GM19328 (cell line): Measurements from ENCODE around the gene HIPK2.

ENCODE experiments used
- ATAC-seq: cut with Tn5 transposase; IDR thresholded peaks from one replicate; pipeline ENCODE4 v1.9.1; 2021; ENCODE audit warnings: mild to moderate bottlenecking, moderate library complexity; ENCODE audit not compliant: unreplicated experiment

HIPK2 gene

DNA sequence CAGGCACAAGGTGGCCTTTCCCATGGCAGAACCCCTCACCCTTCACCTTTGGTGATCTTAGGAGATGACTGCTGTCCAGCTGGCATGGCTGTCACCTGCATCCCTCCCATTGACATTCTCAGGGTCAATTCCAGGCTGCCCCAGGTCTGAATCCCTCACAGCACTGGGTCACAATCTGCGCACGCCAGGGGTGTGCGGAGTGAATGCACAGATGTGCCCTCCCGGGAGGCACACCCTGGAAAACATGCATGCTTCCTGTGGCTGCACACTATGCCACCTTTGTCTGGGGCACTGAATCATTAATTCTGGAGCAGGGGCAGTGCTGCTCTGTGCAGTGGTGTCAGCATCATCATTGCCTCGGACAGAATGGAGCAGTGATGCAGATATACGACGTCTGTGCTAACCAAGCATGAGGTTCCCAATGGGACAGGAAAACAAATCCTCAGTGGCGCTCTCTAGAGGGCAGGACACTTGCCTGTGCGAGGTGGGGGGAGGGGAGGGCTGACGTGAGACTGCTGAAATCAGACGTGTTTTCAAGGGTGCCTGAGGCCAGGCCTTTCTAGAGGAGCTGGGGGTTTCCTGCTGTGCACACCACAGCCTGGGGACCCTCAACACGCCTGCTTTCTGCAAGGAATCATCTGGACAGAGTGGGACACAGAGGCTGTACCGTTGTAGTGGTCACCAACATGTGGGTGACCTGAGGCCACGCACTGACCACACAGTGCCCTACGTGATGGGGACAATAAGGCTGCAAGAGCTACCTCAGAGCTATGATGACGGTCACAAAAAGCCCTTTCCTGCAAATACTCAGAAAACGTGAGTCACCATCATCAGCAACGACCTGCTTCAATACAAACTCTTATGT lies 77.9 kb downstream of the HIPK2 start:
- ATAC-seq: no peak

DNA sequence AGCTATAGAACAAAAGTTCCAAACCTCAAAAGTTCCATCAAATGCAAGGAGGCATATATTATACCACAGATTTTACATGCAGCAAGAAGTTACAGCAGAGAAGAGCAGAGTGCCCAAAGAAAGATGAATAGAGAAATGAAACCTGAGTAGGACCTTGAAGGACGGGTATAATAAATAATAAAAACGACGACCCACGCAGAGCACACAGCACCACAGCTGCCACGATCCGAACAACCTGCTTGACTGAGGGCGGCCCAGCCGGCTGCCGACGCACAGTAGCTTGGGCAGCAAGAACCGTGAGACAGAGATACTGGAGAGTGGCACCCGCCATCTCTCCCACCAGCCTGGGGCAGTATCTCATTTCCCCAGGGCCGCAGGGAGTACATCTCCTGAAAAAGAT lies 79.0 kb downstream of the HIPK2 start:
- ATAC-seq: no peak

DNA sequence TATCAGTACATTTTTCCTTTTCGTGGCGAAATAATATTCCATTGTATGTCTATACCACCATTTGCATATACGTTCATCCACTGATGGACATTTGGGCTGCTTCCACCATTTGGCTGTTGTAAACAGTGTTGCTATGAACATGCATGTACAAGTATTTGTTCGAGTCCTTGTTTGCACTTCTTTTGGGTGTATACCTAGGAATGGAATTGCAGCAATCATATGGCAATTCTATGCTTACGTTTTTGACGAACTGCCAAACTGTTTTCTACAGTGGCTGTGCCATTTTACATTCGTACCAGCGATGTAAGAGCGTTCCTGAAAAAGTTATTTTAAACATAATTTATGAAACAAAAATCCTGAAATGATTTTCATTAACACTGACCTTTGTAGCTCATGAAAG lies 79.5 kb downstream of the HIPK2 start:
- no peak for ATAC-seq

DNA sequence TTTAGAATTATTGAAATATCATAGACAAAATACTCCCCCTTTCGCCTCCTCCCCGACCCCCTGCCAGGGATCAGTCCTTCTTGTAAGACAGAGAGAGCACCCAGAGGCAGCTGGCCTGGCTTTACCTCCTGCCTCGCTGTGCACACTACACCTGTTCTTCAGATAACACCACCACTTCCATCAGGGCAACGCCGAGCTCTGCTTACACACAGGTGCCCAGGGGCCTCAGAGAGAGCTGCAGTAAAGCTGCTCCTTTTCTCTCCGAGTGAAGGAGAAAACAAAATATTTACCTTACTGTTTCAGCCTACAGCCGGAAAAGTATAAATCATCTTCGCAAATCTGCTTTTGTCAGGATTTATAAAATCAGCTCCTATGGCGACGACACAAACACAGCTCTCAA lies 80.7 kb downstream of the HIPK2 start:
- no peak for ATAC-seq

DNA sequence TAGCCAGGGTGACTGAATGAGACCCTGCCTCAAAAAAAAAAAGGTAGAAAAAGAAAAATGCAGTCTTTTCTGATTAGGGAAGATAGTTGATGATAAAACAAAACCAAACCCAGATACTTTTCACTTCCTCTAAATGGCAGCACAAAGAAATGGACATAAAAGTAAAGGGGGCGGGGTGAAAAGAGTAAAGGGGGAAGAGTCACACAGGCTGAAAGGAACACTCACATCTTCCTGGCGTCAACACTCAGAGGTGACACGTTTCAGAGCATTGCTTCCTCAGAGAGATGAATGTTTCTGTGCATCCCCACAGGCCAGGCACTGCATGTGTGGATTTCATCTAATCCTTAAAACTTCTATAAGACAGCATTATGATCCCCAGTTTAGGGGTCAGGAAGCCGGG lies 81.2 kb downstream of the HIPK2 start:
- no peak for ATAC-seq

DNA sequence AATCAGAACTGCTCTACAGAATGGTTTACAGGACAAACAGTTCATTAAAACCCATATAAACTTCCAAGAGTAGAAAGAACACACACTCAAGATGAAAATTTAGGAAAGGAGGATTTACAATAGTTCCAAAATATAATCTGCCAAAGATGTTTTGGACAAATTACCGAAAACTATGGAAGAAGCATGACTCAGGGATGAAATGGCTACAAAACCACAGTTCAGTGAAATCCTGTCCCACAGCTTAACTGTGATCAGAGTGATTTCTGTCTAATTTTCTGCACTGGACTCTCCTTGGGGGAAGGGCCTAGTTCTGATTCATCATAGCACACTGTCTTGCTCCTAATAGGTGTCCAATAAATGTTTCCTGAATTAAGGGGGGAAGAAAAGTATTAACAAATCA lies 82.2 kb downstream of the HIPK2 start:
- no peak for ATAC-seq

DNA sequence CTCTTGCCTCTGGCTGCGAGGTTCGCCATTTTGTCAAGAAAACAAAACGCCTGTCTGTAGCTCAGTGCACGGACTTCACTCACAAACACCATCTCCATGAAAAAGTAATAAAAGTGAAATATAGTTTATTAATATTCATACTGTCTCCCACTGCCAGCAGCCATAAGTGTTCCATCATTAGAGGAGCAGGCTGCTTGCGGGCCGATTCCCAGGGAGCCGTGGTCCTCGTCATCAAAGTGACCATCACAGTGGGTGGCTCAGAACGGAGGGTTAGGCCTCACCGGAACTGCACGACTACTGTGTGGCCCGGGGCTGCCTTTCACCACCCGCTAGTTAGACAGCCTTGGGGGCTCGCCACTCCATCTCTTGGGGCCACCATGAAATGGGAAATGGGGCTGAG lies 82.7 kb downstream of the HIPK2 start:
- ATAC-seq: no peak

DNA sequence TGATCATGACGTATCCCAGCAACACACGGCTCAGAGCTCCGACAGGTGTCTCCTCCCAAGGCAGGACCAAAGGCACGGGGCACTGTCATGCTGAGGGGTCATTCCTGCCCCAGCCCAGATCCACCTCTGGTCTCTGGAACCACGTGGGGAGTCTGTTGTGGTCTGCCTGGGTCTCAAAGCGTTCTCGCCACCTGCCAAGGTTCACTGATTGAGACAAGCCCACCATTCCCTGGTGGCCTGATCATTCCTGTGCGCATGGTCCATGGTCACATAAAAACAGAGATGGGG lies 83.5 kb downstream of the HIPK2 start:
- ATAC-seq: no peak

DNA sequence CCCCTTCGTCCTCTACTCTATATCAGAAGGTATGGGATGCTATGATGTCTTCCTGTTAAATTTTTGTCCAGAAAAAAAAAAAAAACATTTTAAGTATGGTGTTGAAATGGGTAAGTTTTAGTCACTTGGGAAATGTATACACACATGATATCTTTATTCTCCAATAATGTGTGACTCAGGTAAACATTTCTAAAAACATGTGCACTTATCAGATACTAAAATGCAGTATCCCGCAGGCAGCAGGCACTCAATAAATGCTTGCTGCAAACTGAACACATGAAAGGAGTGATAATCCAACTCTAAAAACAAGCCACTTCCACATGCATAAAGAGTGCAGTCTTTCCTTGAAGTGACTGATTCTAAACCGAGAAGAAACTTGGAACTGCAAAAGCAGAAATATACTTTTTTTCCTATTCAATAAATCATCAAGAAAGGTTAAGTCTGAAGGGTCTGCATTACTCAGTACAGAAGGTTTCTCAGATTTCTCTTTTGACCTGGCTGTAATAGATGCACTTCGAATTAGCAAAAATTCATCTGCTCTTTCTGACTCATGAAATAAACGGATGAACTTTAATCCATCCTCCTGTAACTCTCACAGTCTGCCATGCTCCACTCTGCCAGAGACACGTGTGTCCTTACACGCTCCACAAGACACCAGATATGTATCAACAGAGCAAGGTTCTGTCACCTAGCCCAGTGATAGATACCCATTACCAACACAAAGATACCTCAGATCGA lies 84.0 kb downstream of the HIPK2 start:
- no peak for ATAC-seq

DNA sequence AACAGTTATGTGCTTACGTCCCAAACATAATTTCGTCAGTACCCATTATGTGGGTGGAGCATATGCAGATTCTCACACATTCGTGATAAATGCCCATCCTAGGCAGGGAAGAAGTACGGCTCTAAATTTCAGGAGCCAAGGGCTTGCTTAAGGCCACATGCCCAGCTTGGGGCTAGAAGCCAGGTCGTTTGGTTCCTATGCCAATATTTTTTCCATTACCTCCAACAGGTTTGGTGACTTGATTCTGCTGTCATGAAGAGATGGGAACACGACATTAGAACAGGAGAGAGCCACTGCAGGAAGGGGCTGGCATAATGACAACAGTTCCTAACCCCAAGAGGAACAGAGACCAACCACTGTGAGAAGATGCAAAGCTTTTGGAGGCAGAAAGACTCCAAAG lies 85.1 kb downstream of the HIPK2 start:
- ATAC-seq: no peak

DNA sequence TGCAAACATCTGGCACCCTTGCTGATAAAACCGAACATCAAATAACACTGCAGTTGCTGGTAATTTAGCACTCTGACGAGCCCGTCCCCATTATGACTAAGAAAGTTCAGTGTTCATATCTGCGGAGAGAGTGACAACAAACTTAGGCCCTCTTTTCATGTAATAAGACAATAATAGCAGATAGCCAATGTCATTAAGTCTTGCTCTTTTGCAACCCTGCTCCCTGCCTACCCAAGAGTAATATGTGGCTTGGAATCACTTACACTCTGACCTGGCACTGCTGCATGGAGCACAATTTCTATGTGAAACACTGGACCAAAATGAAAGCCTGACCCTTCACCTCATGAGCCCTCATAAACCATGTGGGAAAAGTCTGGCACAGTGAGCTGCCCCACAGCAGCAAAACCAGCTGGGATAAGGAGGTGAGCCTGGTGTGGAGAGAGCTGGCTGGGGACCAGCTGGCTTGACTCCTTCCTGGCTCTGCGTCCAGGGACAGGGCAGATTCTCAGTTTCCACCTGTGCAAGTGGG lies 86.5 kb downstream of the HIPK2 start:
- no peak for ATAC-seq

DNA sequence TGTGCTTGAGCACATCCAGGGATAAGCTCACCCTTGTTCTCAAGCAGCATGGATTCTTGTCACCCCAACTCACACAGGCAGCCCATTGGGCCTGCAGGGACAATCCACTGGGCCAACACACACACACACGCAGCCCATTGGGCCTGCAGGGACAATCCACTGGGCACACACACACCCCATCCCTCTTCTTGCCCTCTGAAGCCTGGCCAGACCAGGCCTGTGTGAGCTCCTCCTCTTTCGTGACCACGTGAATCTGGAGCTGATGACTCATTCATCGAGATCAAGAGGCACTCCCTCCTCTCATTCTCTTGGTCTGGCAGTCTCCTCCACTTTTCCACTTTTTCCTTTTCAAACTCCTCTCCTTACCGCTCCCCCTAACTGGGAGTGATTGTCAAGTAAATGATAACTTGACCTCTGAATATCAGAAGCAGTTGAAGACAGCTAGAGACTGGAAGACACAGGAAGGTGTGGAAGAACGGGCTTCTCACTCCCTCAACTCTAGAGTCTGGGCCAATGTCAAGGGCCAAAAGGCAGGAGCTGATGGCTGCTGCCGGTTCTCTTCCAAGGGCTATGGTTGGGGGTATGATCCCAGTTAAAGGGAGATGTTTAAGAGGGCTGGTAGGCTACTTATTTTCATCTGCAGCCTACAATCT lies 89.7 kb downstream of the HIPK2 start:
- ATAC-seq: no peak

DNA sequence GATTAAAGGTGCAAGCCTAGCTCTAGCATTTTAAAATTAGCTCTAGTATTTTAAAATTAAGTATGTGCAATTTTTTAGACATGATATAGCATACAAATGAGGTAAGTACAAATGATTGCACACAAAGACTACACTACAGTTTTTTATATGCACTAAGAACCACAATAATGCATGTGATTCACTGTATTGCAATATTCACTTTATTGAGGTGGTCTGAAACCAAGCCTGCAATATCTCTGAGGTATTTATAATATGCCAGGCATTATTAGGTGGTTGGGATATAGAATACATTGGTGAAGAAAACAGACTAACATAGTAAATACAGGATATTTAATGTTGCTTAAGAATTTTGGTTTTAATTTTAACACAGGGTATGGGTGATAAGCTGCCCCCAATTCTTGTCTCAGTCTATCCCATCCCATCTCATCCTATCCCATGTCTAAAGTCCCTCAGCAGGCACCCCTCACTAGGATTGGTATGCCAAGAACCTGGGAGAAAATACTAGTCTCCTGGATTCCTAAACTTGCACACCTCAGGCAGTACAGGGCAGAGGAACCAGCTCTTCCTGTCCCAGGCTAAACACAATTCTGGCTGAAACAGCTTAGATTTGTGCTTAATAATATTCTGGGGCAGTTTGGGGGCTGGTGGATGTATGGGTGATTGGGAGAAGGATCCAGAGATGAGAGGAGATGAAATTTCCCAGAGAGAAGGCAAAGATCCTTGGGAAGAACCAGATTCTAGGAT lies 90.4 kb downstream of the HIPK2 start:
- ATAC-seq: no peak

DNA sequence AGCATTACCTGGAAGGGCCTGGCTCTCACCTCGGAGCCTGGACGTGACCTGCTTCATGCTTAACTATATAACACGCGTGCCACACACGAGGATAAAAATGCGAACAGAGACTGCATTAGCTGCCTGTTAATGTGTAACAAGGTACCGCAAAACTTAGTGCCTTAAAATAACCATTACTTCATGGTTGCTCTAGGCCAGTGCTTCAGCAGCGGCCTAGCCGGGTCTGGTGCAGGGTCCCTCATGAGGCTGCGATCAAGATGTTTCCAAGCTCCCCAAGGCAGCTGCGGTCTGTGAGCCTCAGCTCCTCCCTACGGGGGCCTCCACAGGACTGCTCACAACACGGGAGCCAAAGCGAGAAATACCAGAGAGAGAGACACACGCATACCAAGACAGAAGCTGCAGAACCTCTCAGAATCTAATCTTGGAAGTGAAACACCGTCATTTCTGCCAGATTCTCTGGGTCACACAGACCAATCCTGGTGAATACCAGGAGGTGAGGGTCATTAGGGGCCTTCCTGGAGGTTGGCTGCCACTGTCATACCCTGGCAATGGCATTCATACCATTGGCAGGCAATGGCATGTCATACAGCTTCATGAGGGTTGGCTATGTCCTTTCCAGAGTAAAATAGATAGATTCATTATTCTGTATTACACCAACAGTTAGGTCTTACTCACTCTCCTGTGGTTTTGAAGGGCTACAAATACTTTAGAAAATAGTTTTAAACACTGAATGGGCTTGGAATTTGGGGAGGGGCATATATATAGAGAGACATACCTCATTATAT lies 94.5 kb downstream of the HIPK2 start:
- peak; percentile 58 for ATAC-seq

DNA sequence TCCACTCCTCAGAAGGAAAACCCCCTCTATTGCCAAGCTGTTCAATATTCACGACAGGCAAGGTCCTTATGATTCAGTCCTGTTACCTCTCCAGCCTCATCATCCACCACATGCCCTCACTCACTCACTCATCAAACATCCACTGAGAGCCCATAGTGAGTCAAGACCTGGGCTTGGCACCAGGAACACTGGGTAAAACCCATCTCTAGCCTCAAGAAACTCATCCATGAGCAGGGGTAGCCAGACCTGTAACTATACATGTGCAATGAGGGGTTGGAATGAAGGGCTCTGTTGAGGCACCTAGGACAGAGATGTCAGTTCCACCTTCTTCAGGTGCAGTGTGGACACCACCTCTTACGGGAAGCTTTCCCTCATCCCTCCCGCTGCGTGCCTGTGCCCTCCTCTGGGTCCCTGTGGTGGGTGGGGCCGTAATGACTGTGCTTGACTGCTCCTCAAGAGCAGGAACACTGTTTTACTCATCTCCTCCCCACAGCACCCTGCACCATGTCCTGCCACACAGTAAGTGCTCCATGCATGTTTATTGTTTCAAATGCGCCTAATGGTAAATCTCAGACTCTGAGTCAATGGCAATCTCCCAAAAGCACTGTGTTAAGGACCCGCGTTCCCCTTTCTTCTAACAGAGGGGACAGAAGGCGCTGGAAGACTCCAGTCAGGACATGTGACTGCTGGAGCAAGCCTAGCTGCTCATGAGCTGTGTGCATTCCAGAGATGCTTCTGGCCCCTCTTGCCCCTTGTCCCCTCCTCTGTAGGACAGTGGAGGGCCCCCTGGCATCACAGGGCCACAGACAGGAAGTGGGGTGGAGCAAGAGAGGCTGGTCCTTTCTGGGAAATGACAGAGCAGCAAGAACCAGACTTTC lies 95.4 kb downstream of the HIPK2 start:
- ATAC-seq: no peak

DNA sequence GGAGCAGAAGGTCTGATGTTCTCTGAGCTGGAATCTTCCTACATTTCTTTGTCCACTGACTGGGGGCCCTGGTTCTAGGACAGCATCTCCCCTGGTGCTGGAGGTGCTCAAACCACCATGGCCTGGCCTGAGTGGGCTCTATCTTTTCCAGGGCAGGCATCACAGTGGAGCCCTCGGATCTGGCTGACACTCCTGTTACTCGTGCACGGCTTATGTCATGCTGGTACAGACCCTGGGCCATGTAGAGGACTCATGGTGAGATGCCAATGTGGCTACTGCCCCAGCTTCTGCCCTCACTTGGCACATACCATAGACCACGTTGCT lies 96.0 kb downstream of the HIPK2 start:
- ATAC-seq: no peak

DNA sequence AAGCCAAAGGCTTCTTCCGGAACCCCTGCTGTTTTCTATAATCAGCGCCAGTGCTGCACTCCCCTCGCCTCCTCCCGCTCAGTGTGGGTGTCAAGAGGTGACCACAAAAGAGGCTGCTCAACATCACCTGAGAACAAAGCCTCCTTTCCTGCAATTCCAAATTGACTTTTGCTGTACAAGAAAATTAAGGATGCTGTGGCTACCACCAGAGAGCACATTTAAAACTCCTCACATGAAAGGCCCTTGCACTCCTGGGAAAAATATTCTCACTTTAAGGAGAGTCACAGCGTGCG lies 96.4 kb downstream of the HIPK2 start:
- ATAC-seq: no peak

DNA sequence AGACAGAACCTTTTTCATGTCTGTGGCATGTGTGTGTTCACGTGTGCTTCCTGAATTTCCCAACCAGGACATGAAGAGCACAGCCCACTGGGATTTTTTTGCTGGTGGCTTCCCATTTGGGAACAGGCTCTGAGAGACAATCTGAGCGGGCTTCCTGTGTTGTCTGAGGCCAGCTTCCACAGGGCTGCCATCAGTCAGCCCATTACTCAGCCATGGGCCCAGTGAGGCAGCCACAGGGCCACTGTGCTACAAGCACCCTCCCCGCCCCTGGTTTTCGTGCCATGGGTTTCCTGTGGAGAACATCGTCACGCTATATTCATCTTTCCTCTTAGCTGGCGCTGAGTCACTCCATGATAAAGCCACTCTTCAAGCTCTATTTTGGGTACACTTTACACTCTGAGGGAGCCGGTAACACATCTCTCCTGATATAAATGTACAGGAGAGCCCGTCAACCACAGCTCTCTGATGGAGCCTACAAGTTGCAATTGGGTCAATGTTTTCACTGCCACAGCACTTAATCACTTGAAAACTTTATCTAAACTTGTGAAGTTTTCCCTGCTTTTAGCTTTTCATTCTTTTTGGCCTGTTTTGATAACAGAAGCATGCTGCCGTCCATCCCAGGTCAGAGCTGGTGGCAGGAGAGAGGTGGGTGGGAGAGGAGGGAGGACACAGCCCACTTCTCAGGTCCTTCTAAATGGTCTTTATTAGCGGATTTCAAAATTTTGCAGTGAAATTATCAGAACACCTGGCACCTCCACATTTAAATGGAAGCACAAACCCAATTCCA lies 96.9 kb downstream of the HIPK2 start:
- ATAC-seq: no peak
